ENCODE data around the gene CD6.
"Not testable (repeated sequence)": the region's sequence is repeated elsewhere in the genome, so short reads cannot be mapped to it uniquely, and the experiment has no call there.

CD6 gene

DNA sequence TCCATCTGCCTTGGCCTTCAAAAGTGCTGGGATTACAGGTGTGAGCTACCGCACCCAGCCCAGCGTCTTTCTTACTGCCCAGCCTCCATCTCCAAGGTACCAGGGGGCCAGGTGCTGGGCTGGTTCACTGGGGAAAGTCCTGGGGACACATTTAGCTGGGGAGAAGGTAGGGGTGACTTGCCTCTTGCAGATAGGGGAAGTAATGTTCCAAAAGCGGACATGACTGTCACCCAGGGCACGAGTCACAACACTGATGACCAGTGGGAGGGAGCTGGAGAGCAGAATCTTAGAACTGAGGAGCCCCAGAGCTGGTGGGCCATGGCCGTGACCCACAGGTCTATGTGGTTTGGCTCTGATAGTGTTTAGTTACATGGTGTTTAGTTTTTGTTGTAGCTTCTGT is 17.1 kb upstream of the CD6 start:
- no peak for DNase-seq

DNA sequence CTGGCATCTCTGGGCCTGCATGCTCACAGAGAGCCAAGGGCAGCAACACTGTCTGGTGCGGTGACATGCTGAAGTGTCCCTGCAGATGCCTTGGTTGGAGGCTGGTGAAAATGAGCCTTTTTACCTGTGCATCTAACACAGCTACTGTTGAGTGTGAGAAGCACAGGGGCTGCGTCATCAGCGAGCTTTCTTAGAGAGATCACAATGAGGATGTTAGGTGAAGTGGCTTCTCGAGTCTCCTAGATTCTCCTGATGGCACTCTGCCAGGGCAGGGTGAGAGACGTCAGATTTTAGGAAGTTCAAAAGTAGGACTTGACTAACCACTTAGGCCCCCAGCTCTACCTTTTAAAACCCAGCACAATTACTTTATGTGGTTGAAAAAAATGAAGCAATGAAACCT is 15.9 kb upstream of the CD6 start:
- DNase-seq = no peak

DNA sequence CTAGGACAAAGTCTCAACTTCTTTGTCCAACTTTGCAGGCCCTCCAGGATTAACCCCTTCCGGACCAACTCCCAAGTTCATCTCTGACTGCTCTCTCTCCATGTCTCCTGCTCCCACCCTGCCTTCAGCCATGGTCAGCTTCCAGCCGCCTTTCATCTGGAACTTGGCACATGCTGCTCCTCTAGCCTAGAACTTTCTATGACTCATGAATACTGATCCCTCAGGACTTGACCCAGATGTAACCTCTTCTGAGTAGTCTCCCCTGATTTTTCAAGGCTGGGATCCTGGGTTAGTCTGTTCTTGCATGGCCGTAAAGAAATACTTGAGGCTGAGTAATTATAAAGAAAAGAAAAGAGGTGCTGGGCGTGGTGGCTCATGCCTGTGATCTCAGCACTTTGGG is 14.3 kb upstream of the CD6 start:
- DNase-seq = no peak

DNA sequence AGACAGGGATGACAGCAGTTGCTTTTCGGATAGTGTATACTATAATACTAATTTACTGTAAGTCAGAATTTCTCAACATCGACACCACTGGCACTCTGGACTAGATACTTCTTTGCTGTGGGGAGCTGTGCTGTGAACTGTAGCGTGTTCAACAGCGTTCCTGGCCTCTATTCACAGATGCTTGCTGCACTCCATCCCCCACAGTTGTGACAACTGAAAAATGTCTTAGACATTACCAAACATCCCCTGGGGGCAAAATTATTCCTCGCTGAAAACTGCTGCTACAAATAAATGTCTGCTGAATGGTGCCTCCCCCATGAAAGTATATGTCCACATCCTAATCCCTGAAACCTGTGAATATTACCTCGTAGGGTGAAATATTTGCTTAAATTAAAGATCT is 12.0 kb upstream of the CD6 start:
- DNase-seq = no peak

DNA sequence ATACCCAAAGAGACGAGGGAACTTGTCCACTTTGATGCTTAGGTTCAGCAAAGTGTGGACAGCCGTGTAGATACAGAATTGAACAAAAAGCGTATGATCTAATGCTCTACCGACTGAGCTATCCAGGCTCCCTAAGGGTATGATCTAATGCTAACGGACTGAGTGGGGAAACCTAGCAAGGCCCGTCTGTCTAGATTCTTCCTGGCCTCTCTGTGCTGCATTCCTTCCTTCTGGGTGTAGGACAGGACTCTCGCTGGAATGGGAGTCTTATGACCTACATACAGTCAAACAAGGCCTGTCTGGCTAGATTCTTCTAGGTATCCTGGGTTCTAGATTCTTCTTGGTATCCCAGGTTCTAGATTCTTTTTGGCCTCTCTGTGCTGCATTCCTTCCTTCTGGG is 11.1 kb upstream of the CD6 start:
- no peak for DNase-seq

DNA sequence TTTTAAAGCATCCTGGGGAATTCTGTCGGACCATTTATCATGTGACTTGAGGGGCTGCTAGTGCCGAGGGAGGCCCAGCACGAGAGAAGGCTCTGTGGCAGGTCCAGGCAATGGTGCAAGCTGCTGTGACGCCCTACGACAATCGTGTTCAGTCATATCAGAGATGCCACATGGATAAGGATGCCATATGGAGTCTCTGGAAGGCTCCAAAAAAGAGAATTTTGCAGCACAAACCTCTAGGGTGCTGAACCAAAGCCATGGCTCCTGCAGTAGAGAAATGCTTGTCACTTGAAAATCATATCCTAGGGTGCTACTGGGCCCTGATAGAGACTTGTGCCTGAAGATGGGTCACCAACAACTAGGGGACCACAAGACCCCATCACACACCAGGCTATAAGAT is 6.7 kb upstream of the CD6 start:
- no peak for DNase-seq

DNA sequence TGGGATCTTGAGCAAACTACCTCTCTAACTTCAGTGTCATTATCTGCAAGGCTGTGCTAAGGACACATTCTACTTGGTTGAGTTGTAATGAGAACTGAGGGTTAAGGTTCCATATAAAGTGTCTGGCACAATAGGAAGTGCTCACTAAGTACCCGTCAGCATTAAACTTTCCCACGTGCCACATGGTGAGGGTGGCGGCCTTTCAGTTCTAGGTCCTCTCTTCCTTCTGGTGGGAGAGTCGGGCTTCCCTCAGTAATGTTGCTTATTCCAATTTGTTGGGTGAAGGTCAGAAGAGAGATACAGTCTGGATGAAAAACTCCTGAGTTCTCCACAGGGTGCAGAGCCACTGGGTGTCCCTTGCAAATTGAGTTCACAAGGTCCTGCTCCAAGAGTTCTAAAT is 4.6 kb upstream of the CD6 start:
- no peak for DNase-seq

DNA sequence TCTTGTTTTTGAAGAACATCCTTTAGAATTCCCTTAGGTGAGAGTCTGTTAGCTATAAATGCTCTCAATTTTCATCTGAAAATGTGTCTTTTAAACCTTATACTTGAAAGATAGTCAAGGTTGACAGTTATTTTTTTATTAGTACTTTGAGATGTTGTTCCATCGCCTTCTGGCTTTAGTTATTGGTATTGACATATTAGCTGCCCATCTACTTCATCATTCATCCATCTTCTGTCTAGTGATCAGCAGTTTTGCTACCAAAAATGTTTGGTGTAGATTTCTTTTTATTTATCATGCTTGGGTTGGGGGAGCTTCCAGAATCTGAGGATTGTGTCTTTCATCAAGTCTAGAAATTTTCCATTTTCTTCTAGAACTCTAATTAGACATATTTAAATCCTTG is 3.3 kb upstream of the CD6 start:
- no peak for DNase-seq

DNA sequence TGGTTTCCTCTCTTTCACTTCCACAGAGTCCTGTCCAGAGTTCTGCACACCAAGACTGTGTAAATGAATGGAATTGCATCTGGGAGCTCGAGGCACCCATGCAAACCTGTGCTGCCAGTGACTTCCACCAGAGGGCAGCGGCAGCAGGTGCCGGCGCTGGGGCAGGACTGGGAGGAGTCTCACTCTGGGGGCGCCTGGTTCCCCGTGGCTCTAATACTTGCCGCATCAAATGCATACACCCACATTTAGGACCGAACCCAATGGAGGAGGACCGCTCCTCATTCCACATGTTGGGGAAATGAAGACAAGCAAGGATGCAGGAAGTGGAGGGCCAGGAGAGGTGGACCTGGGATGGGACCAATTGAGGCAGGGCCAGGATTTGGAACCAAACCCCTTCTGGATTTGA is 1.1 kb upstream of the CD6 start:
- DNase-seq = peak in 1 of 2 donors; percentile 35

DNA sequence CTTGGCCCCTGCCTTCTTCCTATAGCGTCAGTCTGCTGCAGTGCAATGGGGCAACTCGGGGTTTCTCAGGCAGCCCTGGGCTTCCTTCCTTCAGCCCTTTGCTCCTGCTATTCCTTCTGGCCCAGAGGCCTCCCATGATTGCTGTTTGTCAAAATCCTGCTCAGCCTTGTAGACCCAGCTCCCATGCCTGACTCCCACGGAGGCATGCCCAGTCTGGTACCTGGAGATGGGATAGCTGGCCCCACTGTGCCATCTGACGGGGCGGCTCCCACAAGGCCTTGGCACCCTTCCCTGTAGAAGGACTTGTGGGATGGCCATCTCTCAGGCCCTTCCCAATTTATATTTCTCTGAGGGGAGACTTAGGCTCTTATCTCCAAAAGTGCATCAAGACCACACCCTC is 590 bp upstream of the CD6 start:
- DNase-seq = no peak

DNA sequence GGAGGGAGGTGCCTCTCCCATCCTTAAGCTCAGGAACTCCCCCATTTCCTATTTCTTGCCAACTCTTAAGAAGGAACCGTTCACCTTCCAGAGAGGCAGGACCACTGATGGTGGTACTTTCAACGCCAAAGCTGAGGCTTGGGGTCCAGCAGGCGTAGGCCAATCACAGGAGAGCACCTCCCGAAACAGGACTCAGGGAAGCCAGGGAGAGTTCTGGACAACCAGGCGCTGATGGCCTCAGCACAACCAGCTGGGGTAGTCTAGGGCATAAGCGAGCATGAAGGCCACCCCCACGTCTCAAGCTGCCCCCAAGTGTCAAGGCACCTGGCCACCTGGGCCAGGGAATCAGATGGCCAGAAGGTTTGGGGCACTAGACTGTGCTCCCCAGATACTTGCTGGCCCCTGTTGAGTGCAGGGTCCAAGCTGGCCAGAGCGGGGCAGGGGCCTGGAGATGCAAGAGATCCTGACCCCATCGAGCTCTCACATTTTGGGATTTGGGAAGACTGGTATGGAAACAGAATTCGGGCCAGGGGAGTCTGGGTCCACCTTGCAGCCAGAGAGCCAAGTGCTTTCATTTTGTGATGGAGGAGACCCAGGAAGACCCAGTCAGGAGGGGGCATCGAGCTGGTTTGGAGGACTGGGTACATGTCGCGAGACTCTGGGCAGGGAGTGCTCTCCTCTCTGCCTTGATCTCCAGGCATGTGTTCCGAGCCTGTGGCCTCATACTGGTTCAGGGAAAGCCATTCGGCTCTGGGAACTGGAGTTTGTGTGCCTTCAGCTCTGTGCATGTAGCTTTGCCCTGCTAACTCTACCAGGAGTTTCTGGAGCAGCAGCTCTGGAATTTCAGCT is 926 bp downstream of the CD6 start:
- no peak for DNase-seq

DNA sequence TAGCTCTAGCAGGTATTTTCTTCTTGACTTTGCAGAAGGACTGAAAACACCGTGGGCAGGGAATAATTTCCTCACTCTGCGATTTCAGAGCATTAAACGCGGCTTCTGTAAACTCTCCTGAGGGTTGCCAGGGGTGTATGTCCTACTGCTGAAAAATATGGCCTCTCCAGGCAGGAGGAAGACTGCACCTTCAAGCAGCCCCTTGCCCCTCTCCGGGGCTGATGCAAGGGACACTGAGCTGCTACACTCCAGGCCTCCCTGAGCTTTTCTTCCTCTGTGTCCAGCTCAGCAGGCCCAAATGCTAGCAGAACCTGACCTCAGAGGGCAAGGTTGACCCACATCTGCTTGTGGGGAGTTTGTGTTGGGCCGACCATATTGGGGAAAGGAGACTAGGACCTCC is 2.2 kb downstream of the CD6 start:
- DNase-seq = no peak

DNA sequence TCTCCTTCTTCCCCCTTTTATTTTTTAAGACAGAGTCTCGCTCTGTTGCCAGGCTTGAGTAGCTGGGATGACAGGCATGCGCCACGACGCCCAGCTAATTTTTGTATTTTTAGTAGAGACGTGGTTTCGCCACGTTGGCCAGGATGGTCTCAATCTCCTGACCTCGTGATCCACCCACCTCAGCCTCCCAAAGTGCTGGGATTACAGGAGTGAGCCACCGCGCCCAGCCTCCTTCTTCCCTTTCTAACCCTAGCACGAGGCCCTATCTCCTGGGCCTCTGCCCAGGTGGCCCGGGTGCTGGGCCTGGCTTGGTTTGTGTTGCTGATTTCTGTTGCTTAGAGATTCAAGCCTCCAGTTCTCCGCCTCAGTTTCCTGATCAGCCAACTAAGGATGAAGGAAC is 2.8 kb downstream of the CD6 start:
- not testable (repeated sequence) for DNase-seq

DNA sequence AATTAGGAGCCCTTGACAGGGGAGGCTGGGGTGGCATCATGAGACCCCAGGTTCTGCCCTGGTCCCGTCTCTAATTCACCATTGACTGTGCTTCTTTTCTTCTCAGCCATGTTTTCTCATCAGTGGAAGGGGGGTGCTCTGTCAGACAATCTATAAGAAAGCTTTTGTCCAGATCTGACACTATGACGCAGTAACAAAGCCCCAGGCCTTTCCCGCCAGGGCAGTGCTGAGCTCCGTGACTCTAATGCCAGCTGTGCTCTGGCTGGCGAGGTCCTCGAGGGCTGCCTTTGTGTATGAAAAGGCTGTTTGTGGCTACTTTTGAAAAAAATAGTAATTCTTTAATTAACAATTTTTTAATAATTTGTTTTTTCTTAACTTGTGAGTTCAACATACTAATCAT is 3.2 kb downstream of the CD6 start:
- DNase-seq = peak; percentile 29 to 33

DNA sequence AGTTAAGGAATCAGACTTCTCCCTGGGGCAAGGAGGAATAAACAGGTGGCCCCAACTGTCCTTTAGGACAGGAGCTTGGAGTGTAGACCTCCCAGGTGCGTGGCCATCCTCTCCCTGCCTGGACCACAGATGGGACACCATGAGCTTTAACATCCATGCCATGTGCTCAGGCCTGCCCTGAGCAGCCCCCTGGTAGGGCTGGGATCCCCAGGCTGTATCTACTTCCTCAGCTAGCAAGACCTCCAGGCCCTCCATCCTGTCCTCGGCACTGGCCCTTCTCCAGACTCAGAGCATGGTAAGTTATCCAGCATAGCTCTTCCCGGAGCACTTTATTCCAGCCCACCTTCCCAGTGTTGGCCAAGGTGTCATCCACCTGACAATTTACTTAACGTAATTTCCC is 5.7 kb downstream of the CD6 start:
- DNase-seq = no peak

DNA sequence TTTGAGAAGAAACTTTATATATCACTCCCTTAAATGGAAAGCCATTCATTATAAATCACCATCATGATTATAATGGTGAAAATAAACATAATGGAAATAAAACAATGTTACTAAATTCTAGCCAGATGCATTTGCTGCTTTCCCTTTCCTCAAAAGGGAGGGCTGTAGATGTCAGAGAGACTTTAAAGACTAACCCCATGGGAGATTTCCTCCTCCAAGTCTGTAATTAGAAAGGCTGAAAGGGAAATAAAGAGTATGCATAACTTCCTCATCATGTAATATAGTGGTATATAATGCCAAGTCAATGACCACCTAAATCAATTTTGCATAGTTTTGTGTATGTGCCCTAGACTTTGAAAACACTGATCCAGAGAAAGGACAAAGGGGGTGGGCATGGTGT is 6.4 kb downstream of the CD6 start:
- no peak for DNase-seq

DNA sequence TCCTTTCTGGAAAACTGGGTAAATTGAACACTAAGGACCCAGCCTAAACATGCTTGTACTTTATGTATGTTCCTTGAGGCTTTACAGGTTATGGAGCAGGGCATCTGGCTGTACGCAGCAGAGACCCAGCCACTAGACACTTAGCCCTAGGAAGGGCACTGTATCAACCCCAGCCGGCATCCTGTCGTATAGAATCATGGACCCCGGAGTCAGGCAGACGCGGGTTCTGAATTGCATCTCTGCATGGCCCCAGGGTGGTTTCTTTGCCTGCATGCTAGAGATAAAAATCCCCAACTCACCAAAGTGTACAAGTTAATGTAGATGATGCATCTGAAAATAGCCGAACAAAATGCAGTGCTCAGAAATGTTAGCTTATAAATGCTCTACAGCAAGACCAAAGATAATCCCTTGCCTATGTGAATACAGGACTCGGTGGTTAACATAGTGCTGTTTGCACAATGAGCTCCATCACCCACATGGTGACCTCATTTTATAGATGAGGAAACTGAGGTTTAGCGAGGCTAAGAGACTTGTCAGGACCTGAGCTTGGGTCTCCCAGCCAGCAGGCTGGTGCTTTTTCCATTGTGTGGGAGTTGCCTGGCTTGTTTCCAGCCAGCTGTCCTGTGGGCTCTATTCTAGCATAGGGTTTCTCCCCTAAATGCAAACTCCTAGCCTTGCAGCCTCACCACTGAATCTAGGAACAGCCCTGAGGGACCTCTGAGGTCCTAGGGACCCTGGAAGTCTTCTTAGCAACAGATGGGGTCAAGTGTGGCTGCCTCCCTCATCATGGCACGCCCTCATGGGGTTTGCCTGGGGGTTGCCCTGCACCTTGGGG is 7.3 kb downstream of the CD6 start:
- no peak for DNase-seq

DNA sequence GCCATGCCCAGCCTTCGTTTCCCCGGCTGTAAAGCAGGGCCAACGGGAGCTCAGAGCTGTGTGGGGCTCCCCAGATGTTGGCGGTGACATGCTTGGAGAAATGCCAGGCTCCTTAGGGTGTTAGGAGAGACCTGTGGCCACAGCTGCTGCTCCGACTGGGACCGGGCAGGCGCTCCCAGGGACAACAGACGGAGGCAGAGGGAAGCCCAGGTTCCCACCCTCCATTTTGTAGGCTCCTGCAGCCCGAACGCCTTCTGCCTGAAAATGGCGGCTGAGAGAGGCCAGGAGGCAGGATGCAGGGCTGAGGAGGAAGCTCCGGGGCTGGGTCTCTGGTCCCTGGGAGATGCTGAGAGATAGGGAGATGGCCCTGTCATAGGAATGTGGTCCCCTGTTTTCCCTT is 10.0 kb downstream of the CD6 start:
- no peak for DNase-seq

DNA sequence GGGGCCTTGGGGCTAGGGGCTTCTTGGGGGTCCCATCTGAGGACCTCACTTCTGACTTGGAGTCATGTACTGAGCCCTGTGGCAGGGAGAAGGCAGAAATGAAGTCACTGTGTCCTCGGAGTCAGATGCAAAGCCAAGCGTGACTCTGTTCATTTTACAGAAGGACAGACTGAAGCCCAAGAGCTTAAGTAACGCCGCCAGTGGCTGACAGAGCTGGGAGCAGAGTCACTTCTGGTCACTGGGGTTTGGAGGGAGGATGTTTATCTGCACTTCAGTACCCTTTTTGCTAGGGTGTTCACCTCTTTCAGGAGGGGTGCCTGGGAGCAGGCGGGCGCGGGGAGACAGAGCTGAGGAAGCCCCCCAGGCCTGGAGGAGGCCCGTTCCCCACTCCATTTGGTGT is 10.7 kb downstream of the CD6 start:
- no peak for DNase-seq

DNA sequence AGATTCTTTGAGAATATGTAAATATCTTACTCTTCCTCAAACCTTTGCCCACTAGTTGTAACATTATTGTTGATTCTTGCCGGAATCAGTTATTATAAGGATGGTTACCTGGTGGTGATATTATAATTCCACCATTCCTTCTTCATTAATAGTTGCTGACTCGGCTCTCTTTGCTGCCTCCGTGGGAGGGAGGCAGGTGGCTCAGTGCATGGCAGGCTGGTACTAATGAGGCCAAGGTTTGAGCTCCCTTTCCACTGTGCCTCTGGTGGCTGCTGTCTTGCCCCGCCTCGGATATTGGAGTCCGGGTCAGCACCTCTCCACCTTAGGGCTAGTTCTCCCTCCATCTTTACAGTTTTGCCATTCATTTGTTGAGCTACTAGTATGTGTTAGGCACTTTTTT is 12.7 kb downstream of the CD6 start:
- DNase-seq = no peak

DNA sequence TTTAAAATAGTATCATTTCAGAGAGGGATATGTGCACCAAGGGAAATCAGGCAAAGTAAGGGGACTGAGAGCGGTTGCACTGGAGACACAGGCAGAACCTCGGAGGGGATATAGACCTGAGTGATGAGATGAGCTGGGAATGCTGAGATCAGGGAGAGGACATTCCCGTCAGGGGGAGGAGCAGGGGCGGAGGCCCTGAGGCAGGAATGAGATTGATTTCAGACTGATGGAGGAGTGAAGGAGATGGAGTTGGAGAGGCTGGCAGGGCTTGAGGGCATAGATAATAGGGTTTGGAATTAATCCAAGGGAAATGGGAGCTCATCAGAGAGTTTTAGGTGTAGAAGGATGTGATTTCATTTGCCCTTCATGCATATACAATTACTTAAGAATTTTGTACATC is 13.2 kb downstream of the CD6 start:
- no peak for DNase-seq

DNA sequence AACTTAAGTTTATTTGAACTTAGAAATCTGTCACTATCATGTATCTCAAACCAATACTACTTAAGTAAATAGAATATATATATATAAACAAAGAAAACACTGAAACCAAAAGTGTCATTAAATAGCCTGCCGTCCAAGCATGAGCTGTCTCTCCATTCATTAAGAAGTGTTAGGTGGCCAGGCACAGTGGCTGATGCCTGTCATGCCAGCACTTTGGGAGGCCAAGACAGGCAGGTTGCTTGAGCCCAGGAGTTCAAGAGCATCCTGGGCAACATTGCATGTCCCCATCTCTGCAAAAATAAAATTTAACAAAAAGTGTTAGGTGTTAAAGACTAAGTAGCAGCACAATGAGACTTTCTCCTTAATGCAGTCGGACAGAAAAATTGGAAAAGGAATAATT is 14.0 kb downstream of the CD6 start:
- no peak for DNase-seq

DNA sequence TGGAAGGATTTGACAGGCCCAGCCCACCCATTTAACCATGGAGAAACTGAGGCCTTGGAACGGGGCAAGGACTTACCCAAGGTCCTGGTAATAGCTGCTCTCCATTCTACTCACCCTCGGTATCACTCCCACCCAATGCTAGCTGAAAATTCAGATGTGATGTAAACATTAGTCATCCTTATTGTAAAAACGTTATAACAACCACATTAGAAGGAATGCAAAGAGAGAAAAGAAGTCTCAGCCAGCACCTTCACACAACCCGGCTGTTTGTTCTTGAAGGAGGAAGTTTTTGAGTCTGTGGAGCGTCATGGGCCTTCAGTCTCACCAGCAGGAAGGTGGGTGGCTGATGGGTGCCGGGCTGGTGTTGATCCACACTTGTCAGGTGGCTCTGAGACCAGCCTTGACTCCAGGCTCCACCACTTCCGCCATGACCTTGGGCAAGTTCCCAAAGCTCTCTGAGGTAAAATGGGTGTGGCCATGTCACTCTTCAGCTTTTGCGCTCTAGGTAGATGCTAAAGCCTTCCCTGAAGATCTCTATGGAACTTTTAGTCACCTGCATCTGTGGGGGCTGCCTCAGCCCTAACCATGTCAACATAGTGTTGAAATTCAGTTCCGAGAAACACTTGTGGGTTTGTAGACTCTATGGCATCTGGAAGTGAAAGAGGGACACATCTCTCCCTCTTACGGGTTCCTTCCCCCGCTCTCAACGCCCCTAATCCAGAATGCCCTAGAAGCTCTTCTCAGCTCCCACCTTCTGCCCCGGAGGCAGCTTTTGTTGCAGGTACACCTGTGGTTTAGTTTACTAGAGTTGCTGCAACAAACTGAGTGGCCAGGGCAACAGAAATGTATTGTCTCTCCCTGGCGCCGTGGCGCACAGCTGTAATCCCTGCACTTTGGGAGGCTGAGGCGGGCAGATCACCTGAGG is 14.8 kb downstream of the CD6 start:
- DNase-seq = no peak

Data from hippocampal formation (tissue), 2 donors.